Natural killer cell (primary cell): ENCODE measurements around the gene UQCRC1. TPM values are rescaled to one million over a fixed set of nuclear protein-coding genes. Genes with fewer than 3 reads are reported as not detected.
"Not testable (repeated sequence)": the region's sequence is repeated elsewhere in the genome, so short reads cannot be mapped to it uniquely, and the experiment has no call there.

Experiments
- ATAC-seq, 3 donors: fragments of 150-1000 bp in 2 of 3; fragments of 200-7000 bp in 1 of 3; cut with Tn5 transposase; 1 replicate in 1 of 3; 2 replicates in 2 of 3; pipeline ENCODE4 v1.10.0; 2021; ENCODE audit warnings: mild to moderate bottlenecking in 2 of 3, moderate library complexity in 2 of 3
- DNase-seq, 2 donors: peaks; one replicate each; pipeline versions ENCODE4 v3.0.0 to v3.0.0-alpha.2; 2013 to 2021; ENCODE audit warnings: mixed read lengths in 1 of 2
- H3K27ac ChIP-seq: one replicate; pipeline ENCODE4 v1.5.1; 2013; ENCODE audit warnings: mild to moderate bottlenecking, low read length
- H3K27me3 ChIP-seq: one replicate; pipeline ENCODE4 v1.6.1; 2013; ENCODE audit warnings: low read length; ENCODE audit not compliant: control insufficient read depth, insufficient read depth
- H3K36me3 ChIP-seq: one replicate; pipeline ENCODE4 v1.6.1; 2013; ENCODE audit warnings: low read length; ENCODE audit not compliant: control insufficient read depth, insufficient read depth
- H3K4me1 ChIP-seq: one replicate; pipeline ENCODE4 v1.6.1; 2013; ENCODE audit warnings: low read length; ENCODE audit not compliant: control insufficient read depth, insufficient read depth
- H3K4me3 ChIP-seq: one replicate; pipeline ENCODE4 v1.5.1; 2013; ENCODE audit warnings: low read length
- H3K9me3 ChIP-seq: one replicate; pipeline ENCODE4 v1.6.1; 2013; ENCODE audit warnings: low read length; ENCODE audit not compliant: control insufficient read depth, insufficient read depth
- H3K27ac Mint-ChIP-seq, 2 donors: one replicate each; pipeline ENCODE4 v1.8.0; 2022; ENCODE audit warnings: mild to moderate bottlenecking in 2 of 2, mixed read lengths in 2 of 2, moderate library complexity in 1 of 2
- H3K27me3 Mint-ChIP-seq, 2 donors: one replicate each; pipeline ENCODE4 v1.8.0; 2022; ENCODE audit warnings: low read depth in 2 of 2, mixed read lengths in 2 of 2
- H3K36me3 Mint-ChIP-seq: one replicate; pipeline ENCODE4 v1.8.0; 2022; ENCODE audit warnings: mixed read lengths
- H3K4me1 Mint-ChIP-seq, 2 donors: one replicate each; pipeline ENCODE4 v1.8.0; 2022; ENCODE audit warnings: mixed read lengths in 2 of 2
- H3K4me3 Mint-ChIP-seq: one replicate; pipeline ENCODE4 v1.8.0; 2022; ENCODE audit warnings: mild to moderate bottlenecking, moderate library complexity, mixed read lengths
- H3K9me3 Mint-ChIP-seq, 2 donors: one replicate each; pipeline ENCODE4 v1.8.0; 2022; ENCODE audit warnings: mixed read lengths in 2 of 2
- CTCF ChIP-seq: fragments of 200-600 bp; IDR thresholded peaks from one replicate; pipeline ENCODE4 v1.8.0; 2022; ENCODE audit warnings: antibody characterized with exemption
- WGBS: methylation state at CpG from one replicate; pipeline ENCODE4 v1.1.7; 2013; ENCODE audit warnings: missing lambda C conversion rate; ENCODE audit not compliant: insufficient coverage; 5-methylcytosine and 5-hydroxymethylcytosine counted together
- intact Hi-C: fragments of 100-400 bp; cut with micrococcal nuclease; formaldehyde crosslinking; loops from one replicate; pipeline ENCODE4 v1.14.2; 2022
- total RNA-seq, 4 donors: library from RNA; stranded (reverse); fragments of 120-200 nt in 1 of 4; gene quantifications; one replicate each; pipeline versions ENCODE4 v1.2.3 to v1.2.4, GENCODE V29; 2013 to 2022

Gene UQCRC1
- total RNA-seq, 3 donors from 2014 or later (not counting 1 experiment from before 2014, with no cell fraction given) = 117 to 139 (median 124) TPM

- Histone ChIP-seq H3K36me3 (no peaks in the 10 kb centered on the region), H3K9me3 (no peaks in the 10 kb centered on the region), H3K27me3 (no peaks in the 10 kb centered on the region), H3K27ac (no peak overlapping the region), H3K4me3 (no peak overlapping the region), H3K4me1 (peaks cover 21% of the 10 kb centered on the region)
- H3K4me1 Mint-ChIP-seq = peaks cover 0 to 10% of the 10 kb centered on the region in 2 donors
- no peak for ATAC-seq
- no peaks in the 10 kb centered on the region for H3K36me3 Mint-ChIP-seq
- H3K9me3 Mint-ChIP-seq = no peaks in the 10 kb centered on the region
- WGBS = 87% methylated on average over 14 of the region's 14 CpGs
- DNase-seq = no peak
- no peak overlapping the region for H3K4me3 Mint-ChIP-seq
- H3K27me3 Mint-ChIP-seq = no peaks in the 10 kb centered on the region
- no peak for TF ChIP-seq CTCF
- H3K27ac Mint-ChIP-seq = no peak overlapping the region
- intact Hi-C loops = no loop called here
Observed at GRCh38 chr3:48552111-48552951, 57.1 kb downstream of the UQCRC1 start.

GRCh38 chr3:48551651-48552050 is 57.8 kb downstream of the UQCRC1 start:
- H3K27ac ChIP-seq = not testable (repeated sequence)

More at GRCh38 chr3:48551651-48552050, 57.8 kb downstream of the UQCRC1 start:
- H3K27me3 Mint-ChIP-seq, H3K27ac Mint-ChIP-seq, H3K9me3 ChIP-seq, ATAC-seq, H3K4me3 ChIP-seq, H3K4me3 Mint-ChIP-seq, H3K27me3 ChIP-seq, H3K36me3 ChIP-seq, H3K9me3 Mint-ChIP-seq, DNase-seq, intact Hi-C loops, H3K4me1 Mint-ChIP-seq, H3K36me3 Mint-ChIP-seq: not testable (repeated sequence)
- H3K4me1 ChIP-seq = peaks cover 17% of the 10 kb centered on the region
- WGBS = 90% methylated on average over 7 of the region's 7 CpGs

Other genes starting within 250 kb of the UQCRC1 start
- gene FBXW12, start 237.4 kb downstream of the UQCRC1 start, total RNA-seq = under 1 TPM in 1 of 3 donors, not detected in 2; 0.25 TPM
- 1 to 10 TPM; 4.3 to 5.0 (median 4.4) TPM for gene PLXNB1, start 179.6 kb downstream of the UQCRC1 start, total RNA-seq
- 1 to 10 TPM; 4.4 to 8.8 (median 6.8) TPM for gene CCDC51, start 169.5 kb downstream of the UQCRC1 start, total RNA-seq
- gene TMA7, start 169.4 kb downstream of the UQCRC1 start, total RNA-seq = 100 to 1,000 TPM; 192 to 239 (median 229) TPM
- gene ATRIP, start 162.9 kb downstream of the UQCRC1 start, total RNA-seq = 10 to 100 TPM in 2 of 3 donors, 1 to 10 TPM in 1; 8.5 to 11.0 (median 10.6) TPM
- 100 to 1,000 TPM; 211 to 237 (median 218) TPM for gene SHISA5, start 105.5 kb downstream of the UQCRC1 start, total RNA-seq
- gene PFKFB4, start 52.8 kb downstream of the UQCRC1 start, total RNA-seq = 1 to 10 TPM; 2.4 to 4.3 (median 3.6) TPM
- not detected for gene UCN2, start 45.9 kb downstream of the UQCRC1 start, total RNA-seq
- gene COL7A1, start 14.3 kb downstream of the UQCRC1 start, total RNA-seq = 1 to 10 TPM in 2 of 3 donors, under 1 TPM in 1; 0.54 to 1.7 (median 1.4) TPM
- gene TMEM89, start 12.1 kb upstream of the UQCRC1 start, total RNA-seq = not detected
- gene SLC26A6, start 25.8 kb upstream of the UQCRC1 start, total RNA-seq = 10 to 100 TPM; 25.8 to 37.6 (median 32.3) TPM
- gene CELSR3, start 53.2 kb upstream of the UQCRC1 start, total RNA-seq = 1 to 10 TPM; 2.0 to 3.4 (median 2.6) TPM
- 10 to 100 TPM; 12.2 to 14.1 (median 12.8) TPM for gene NCKIPSD, start 76.3 kb upstream of the UQCRC1 start, total RNA-seq
- 100 to 1,000 TPM; 140 to 151 (median 148) TPM for gene IP6K2, start 107.6 kb upstream of the UQCRC1 start, total RNA-seq
- 10 to 100 TPM; 40.5 to 43.5 (median 42.7) TPM for gene PRKAR2A, start 238.2 kb upstream of the UQCRC1 start, total RNA-seq